NCI-H526 (cell line): ENCODE measurements around the gene PSMF1.

Source experiments
- DNase-seq, 2 experiments: peaks; one replicate each; lab custom pipeline; 2025; lab: John Stamatoyannopoulos, UW

PSMF1 gene

DNA sequence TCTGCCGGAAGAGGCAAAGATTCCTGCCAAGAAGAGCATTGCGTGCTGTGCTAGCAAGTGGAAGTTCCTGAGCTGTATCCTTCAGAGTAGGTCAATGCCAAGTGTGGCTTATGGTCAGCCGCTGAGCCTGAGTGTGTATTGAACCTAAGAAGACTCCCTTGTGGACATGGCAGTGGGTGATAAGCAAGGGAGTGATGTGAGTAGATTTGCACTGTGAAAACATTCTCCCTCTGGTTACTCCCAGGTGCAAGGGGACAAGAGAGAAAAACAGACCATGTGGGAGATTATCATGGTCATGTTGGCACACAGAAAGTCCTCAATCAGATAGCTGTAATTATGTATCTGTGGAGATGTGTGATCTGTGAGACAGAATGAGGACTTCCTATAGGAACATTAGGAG is 72.4 kb downstream of the PSMF1 start:
- no peak for DNase-seq

DNA sequence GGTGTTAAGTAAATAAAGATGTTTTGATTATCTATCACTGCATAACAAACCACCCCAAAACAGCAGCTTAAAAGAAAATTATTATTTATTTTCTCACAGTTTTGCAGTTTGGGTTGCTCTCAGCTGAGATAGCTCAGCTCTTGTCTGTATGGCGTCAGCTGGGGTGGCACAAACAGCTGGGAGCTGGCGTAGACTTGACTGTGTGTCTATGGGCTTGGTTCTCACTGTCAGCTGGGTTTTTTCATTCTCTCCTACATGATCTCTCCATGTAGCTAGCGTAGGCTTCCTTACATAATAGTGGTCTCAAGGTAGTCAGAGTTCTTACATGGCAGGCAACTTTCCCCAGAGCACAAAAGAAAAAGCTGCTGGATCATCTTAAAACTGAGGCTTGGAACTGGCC is 72.9 kb downstream of the PSMF1 start:
- no peak for DNase-seq

DNA sequence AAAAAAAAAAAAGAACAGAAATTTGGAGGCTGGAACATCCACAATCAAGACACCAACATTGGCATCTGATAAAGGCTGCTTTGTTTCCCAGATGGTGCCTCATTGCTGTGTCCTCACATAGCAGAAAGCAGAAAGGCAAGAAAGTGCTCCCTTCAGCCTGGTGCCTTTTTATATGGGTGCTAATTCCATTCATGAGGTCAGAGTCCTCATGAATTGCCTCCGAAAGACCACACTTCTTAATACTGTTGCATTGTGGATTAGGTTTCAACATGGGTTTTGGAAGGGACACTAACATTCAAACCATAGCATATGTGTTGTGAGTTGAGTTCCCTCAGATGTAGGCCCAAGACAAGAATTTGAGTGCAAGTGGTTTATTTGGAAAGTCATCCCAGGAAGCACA is 76.8 kb downstream of the PSMF1 start:
- no peak for DNase-seq

DNA sequence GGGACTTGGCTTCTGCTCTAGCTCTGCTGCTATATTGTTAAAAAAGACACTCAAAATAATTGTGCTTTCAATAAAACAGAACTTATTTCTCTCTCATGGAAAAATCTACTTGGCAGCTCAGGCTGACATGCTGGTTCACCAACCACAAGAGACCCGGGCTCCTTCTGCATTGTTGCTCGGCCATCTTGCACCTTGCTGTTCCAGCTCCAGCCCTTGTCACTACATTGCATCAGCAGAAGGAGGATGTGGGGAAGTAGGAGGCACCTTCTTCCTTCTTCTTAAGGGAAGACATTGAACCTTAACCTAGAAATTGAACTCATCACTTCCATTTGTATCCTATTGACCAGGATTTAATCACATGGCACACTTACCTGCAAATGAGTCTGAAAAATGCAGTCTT is 78.2 kb downstream of the PSMF1 start:
- no peak for DNase-seq

- no peak for DNase-seq
These were observed 79.4 kb downstream of the PSMF1 start for GRCh38 chr20:1197801-1198200.

DNA sequence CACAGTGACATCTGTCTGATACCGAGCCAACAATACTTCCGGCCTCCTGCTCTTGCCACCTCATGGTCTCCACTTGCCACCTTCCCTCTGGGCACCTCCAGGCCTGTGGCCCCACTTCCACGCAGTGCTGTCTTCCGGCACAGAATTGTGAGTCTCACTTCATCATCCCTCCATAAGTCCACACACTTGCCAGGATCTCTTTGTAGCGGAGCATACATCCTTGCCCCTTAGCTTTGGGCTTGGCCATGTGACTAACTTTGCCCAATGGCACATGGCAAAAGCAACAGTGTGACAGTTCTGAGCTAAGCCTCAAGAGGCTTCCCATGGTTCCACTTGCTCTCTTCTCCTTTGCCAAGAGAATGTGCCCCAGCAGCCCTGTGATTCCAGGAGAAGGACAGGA is 80.3 kb downstream of the PSMF1 start:
- DNase-seq, result no peak

GRCh38 chr20:1199212-1199873 is 80.9 kb downstream of the PSMF1 start:
- DNase-seq, result no peak

- no peak for DNase-seq
These were observed 81.6 kb downstream of the PSMF1 start for GRCh38 chr20:1199964-1200363.

DNA sequence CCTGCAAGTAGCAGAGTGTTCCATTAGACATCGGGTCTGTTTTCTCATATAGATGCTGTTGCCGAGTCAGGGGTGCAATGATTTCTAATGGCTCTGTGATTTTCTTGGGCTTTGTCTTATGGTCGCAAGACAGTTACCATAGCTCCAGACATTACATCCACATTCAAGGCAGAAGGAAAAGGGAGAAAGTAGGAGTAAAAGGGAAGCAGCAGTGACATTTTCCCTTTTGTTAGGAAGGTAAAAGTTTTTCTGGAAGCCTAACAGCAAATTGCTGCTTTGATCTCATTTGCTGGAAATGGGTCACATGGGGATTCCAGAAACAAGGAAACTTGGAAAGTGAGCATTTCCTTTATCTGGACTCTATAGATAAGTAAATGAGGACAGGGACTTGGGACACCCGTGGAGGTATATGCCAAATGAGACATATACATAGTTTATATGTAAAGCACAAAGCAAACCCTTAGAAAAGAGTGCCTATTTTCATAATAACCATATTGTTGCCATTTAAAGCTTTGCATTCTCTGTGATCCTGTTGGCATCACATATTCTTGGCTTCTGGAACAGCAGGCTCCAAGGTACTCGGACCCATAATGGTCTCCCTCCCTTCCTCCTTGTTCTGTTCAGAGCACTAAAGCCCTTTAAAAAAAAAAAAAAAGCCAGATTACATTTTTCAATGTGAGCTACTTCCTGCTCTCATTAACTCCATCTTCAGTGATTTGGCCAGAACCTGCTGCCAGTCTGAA is 84.5 kb downstream of the PSMF1 start, which contains the start of gene C20orf202:
Gene C20orf202, plus strand, starts transcription at position 693 of the 743 bp plus-strand sequence. CDS start 132 bp downstream, outside the sequence.
- DNase-seq, result no peak

DNA sequence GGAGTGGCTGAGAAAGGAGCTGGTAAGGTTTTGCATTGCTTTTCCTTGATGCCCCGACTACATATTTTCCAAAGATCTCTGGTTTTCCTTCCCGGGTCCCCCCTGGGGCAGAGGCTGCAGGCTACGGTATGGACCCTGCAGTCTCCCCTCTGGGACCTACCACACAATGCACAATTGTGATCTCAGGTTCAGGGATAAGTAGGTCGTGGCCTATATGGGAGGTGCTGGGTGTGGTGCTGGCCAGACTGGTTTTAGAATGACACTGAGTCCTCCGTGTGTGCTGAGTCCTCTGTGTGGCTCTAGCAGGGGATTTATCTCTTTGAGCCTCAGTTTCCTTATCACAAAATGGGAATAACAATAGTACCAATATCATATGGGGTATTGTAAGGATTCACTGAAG is 85.2 kb downstream of the PSMF1 start:
- DNase-seq, result no peak

DNA sequence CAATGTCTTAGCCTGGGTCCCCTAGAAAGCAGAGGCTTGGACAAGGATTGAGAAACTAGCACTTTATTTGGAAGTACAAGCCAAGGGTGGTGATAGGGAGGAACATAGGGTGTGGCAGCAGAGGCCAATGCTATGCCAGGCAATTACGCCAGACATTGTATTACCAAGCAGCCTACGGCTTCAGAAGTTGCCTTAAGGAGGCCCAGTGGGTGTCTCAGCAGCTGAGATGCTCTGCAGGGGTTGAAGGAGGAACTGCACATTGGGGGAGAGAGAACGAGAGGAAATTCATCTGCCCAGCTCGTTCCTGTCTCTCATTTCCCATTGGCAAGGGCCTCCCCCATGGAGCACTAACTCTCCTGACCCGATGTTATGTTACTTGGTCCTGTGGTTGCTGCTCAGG is 85.7 kb downstream of the PSMF1 start:
- no peak for DNase-seq

GRCh38 chr20:1204576-1204975 is 86.2 kb downstream of the PSMF1 start:
- no peak for DNase-seq

DNA sequence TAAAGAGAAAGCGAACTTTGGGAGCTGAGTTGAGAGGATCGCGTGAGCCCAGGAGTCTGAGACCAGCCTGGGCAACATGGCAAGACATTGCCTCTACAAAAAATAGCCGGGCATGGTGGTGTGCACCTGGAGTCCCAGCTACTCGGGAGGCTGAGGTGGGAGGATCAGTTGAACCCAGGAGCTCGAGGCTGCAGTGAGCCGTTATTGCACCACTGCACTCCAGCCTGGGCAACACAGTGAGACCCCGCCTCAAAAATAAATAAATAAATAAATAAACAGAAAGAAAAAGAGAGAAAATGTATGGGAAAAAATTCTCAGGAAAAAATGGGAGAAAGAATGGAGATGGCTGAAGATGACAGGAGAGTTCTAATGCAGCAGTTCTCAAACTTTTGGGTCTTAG is 87.4 kb downstream of the PSMF1 start:
- DNase-seq, result no peak

GRCh38 chr20:1206366-1207148 is 88.2 kb downstream of the PSMF1 start:
- DNase-seq, result no peak

DNA sequence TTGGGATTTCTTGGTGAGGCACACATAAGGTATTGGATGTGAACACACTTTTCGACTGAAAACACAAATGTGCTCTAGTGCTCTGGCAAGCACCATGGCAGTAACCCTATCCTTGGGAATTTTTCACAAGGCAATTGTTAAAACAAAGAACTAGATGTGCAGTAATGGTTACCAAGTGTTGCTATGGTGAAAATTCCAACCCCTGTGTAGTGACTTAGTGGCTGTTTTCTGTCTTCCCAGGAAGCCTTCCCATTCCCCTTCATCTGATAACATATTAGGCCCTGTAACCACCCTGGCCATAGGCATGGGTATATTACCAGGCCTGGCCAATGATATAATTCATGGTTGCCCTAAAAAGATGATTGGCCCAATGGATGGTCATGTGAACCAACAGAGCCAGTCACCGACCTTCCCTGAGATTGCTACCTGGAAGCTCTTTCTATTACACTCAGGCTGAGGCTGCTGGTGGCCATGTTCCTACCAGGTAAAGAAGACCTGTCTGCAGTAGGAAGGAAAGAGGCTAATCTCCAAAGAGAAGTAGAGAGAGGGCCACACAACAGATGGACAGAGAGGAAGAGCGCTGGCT is 89.0 kb downstream of the PSMF1 start:
- no peak for DNase-seq

DNA sequence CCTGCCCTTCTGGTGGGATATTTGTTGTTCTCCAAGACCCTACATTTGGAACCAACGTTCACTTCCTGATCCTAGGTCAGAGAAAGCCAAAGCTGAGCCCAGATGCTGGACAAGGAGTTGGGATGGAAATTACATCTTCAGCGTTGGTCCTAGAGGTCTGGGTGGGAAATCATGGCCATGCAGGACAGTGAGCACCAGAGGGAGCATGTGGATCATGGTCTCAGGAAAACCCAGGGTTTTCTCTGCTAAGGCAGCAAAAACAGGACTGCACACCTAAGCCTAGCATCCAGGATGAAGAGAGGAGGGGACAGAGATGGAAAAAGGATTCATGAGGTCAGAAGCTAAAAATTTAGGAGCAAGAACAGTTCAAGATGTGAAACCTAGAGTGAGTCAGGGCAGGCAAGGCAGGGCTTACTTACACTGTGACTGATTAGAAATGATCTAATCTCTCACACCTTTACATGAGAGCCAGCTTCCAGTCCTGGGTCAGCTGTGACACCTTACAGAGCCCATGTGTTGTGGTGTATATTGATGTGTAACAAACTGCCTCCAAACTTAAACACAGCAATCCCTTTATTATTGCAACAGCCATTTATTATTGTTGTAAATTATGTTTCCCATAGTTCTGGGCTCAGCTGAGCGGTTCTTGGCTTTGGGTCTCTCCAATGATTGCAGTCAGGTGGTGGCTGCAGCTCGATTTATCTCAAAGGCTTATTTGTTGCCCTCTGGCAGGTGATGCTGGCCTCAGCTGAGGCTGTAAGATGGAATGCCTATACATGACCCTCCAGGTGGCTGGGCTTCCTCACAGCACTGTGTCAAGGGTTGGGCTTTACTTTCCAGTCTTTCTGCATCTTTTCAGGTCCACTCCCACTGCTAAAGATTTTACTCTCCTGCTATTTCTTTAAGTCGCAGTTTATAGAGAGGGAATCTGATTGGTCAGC is 91.3 kb downstream of the PSMF1 start:
- peak in 1 of 2 experiments; percentile 18 for DNase-seq

GRCh38 chr20:1210501-1210900 is 92.1 kb downstream of the PSMF1 start:
- no peak for DNase-seq

DNA sequence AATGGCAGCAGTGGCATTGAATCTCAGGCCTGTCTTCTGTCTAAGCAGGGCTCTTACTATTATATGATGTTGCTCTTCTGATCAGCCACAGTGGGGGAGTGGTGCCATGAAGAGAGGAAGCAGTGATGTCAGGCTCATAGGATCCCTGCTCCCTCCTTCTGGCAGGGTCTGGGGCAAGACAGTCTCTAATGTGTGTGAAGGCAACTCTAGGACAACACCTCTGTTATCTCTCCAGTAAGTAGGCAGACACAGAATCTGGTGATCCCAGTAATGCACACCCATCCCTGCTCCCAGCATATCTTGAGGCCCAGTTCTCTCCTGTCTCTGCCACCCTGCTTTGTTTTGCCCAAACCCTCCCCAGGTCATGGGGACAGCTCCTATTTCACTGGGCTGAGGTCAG is 93.6 kb downstream of the PSMF1 start:
- DNase-seq, result no peak

GRCh38 chr20:1212607-1213396 is 94.4 kb downstream of the PSMF1 start:
- DNase-seq, result peak; percentile 24 to 88

- DNase-seq, result no peak
These were observed 96.4 kb downstream of the PSMF1 start for GRCh38 chr20:1214838-1215261.
